Activated CD4-positive, alpha-beta T cell treated with anti-CD3 and anti-CD28 coated beads, Interleukin-2, amount 50 U/mL, for 4 hours (primary cell): Measurements from ENCODE around the gene AIPL1.

Experiments
- DNase-seq, 2 experiments: peaks; one replicate each; pipeline ENCODE4 v3.0.0-alpha.2; 2020

The AIPL1 gene

GRCh38 chr17:6413065-6413464, 21.9 kb downstream of the AIPL1 start:
- no peak for DNase-seq

- no peak for DNase-seq
These were observed 26.2 kb downstream of the AIPL1 start for GRCh38 chr17:6408735-6409134.

- DNase-seq = no peak
These were observed 26.6 kb downstream of the AIPL1 start for GRCh38 chr17:6408276-6408675.

GRCh38 chr17:6402258-6402657, 32.7 kb downstream of the AIPL1 start:
- no peak for DNase-seq

GRCh38 chr17:6398955-6399354, 36.0 kb downstream of the AIPL1 start:
- DNase-seq = no peak

- DNase-seq = no peak
These were observed 40.8 kb downstream of the AIPL1 start for GRCh38 chr17:6394055-6394606.

- DNase-seq = no peak
These were observed 41.5 kb downstream of the AIPL1 start for GRCh38 chr17:6393351-6393952.

- DNase-seq = no peak
These were observed 42.1 kb downstream of the AIPL1 start for GRCh38 chr17:6392609-6393350.

- DNase-seq = no peak
These were observed 46.5 kb downstream of the AIPL1 start for GRCh38 chr17:6388416-6388815.

GRCh38 chr17:6387858-6388257, 47.1 kb downstream of the AIPL1 start:
- no peak for DNase-seq

GRCh38 chr17:6387442-6387841, 47.5 kb downstream of the AIPL1 start:
- DNase-seq = no peak

- DNase-seq = no peak
These were observed 48.8 kb downstream of the AIPL1 start for GRCh38 chr17:6386041-6386630.

GRCh38 chr17:6384481-6384880, 50.4 kb downstream of the AIPL1 start:
- no peak for DNase-seq

GRCh38 chr17:6381526-6382465, 53.1 kb downstream of the AIPL1 start:
- DNase-seq = no peak

- DNase-seq = no peak
These were observed 53.9 kb downstream of the AIPL1 start for GRCh38 chr17:6380915-6381438.

GRCh38 chr17:6377906-6378305, 57.0 kb downstream of the AIPL1 start:
- no peak for DNase-seq

GRCh38 chr17:6376931-6377361, 58.0 kb downstream of the AIPL1 start:
- DNase-seq = no peak

- peak; percentile 34 to 42 for DNase-seq
These were observed 60.1 kb downstream of the AIPL1 start for GRCh38 chr17:6374761-6375312.

GRCh38 chr17:6374271-6374691, 60.6 kb downstream of the AIPL1 start:
- DNase-seq = no peak
